ENCODE measurements around the gene C7orf25.

- TF ChIP-seq CTCF (IDR thresholded peaks at IDR 0.05) (no peak), ATF2 (CRISPR knock-in tag; IDR thresholded peaks at IDR 0.05; ENCODE audit: borderline replicate concordance, low read depth) (no peak), SP1 (CRISPR knock-in tag; conservative IDR thresholded peaks at IDR 0.05) (no peak)
- TF ChIP-seq, protein P1, sequence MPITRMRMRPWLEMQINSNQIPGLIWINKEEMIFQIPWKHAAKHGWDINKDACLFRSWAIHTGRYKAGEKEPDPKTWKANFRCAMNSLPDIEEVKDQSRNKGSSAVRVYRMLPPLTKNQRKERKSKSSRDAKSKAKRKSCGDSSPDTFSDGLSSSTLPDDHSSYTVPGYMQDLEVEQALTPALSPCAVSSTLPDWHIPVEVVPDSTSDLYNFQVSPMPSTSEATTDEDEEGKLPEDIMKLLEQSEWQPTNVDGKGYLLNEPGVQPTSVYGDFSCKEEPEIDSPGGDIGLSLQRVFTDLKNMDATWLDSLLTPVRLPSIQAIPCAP (CRISPR knock-in tag; IDR thresholded peaks at IDR 0.05): no peak
Measured at GRCh38 chr7:42931447-42931833, 19.6 kb upstream of the C7orf25 start.
